ENCODE data around the gene RNASEH2A. TPM values are rescaled to one million over a fixed set of nuclear protein-coding genes. Genes with fewer than 3 reads are reported as not detected.
"Not testable (repeated sequence)": the region's sequence is repeated elsewhere in the genome, so short reads cannot be mapped to it uniquely, and the experiment has no call there.

The RNASEH2A gene
- total and polyA plus RNA-seq, 2 of the 13 experiments (the other 11 are each of a cell fraction or from before 2014, with no cell fraction given), result 25.1 to 35.8 TPM

DNA sequence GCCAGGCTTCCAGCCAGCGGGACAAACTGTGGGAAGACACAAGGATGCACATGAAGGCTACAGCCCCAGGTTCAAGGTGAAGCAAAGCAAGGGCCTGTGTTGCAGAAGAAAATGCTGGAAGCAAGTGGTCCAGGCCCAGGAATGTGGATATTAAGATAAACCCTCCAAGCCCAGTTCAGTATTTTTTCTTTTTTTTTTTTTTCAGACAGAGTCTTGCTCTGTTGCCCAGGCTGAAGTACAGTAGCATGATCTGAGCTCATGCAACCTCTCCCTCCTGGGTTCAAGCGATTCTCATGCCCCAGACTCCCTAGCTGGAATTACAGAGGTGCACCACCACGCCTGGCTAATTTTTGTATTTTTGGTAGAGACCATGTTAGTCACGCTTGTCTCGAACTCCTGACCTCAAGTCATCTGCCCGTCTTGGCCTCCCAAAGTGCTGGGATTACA, 9.2 kb upstream of the RNASEH2A start:
- H2AFZ ChIP-seq (ENCODE audit: low read length), result no peak overlapping the region
- CTCF ChIA-PET (ENCODE audit: low intra/inter-chr PET ratio, low total read pairs), result interaction anchor here (1.2 to 3.7 kb wide), 6 partner anchors 19 to 37 kb away, joined by 5 to 54 read pairs (median 10); partner anchors contain the start of gene HOOK2
- H3K4me2 ChIP-seq (ENCODE audit: low read depth, low read length), result no peak overlapping the region
- intact Hi-C loops (cut with micrococcal nuclease; ENCODE audit: unreplicated experiment) (no loop called here), in situ Hi-C loops (cut with HindIII; ENCODE audit: extremely low pct_ligation_motif_present, low pct_unique_long_range_greater_than_20kb) (no loop called here)
- H3K9me3 ChIP-seq (ENCODE audit: low read length), result no peaks in the 10 kb centered on the region
- FAIRE-seq (no peak), DNase-seq (ENCODE audit: low spot score) (no peak), ATAC-seq (no peak)
- H3K27me3 ChIP-seq (ENCODE audit: control insufficient read depth in 1 of 2, insufficient read depth in 2 of 2, low read length in 2 of 2), result no peaks in the 10 kb centered on the region; a peak in 1 of 5 replicates
- H3K4me1 ChIP-seq (ENCODE audit: insufficient read depth, low read length), result peaks cover 39% of the 10 kb centered on the region
- POLR2A ChIA-PET, result interaction anchor here (0.7 to 1.8 kb wide), 3 partner anchors 9 to 53 kb away, joined by 3 to 9 read pairs (median 3); partner anchors contain the start of gene RNASEH2A
- H3K9ac ChIP-seq (ENCODE audit: insufficient read depth, low read depth, low read length), result no peak overlapping the region
- TF ChIP-seq ZNF232 (CRISPR knock-in tag; IDR thresholded peaks at IDR 0.05; ENCODE audit: borderline replicate concordance) (no peak), ZNF30 (CRISPR knock-in tag; IDR thresholded peaks at IDR 0.05) (0 out of 2 replicates have a peak, but pooled peaks have one; percentile 9), ZNF235 (CRISPR knock-in tag; IDR thresholded peaks at IDR 0.05; ENCODE audit: borderline replicate concordance) (no peak), ARNTL (CRISPR knock-in tag; IDR thresholded peaks at IDR 0.05) (no peak)
- TF ChIP-seq, protein P1, sequence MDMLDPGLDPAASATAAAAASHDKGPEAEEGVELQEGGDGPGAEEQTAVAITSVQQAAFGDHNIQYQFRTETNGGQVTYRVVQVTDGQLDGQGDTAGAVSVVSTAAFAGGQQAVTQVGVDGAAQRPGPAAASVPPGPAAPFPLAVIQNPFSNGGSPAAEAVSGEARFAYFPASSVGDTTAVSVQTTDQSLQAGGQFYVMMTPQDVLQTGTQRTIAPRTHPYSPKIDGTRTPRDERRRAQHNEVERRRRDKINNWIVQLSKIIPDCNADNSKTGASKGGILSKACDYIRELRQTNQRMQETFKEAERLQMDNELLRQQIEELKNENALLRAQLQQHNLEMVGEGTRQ (IDR thresholded peaks at IDR 0.05; ENCODE audit: low read depth, low read length), result no peak
- TF ChIP-seq, protein P1 (CRISPR knock-in tag; IDR thresholded peaks at IDR 0.05; ENCODE audit: borderline replicate concordance), result no peak
- TF ChIP-seq, protein P2, sequence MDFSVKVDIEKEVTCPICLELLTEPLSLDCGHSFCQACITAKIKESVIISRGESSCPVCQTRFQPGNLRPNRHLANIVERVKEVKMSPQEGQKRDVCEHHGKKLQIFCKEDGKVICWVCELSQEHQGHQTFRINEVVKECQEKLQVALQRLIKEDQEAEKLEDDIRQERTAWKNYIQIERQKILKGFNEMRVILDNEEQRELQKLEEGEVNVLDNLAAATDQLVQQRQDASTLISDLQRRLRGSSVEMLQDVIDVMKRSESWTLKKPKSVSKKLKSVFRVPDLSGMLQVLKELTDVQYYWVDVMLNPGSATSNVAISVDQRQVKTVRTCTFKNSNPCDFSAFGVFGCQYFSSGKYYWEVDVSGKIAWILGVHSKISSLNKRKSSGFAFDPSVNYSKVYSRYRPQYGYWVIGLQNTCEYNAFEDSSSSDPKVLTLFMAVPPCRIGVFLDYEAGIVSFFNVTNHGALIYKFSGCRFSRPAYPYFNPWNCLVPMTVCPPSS (IDR thresholded peaks at IDR 0.05), result no peak
- H3K27ac ChIP-seq (ENCODE audit: extremely low read length, insufficient read depth, low read length), result no peak overlapping the region
- peaks cover 5% of the 10 kb centered on the region; the same call in 1 of the 2 replicates for H4K20me1 ChIP-seq (ENCODE audit: insufficient read depth, low read length)
- no TSS peak for BruUV-seq (replicated peaks)
- 96% methylated on average over 6 of the region's 6 CpGs for WGBS (ENCODE audit: low lambda C conversion rate)
- peaks cover 21% of the 10 kb centered on the region for H3K79me2 ChIP-seq (ENCODE audit: insufficient read depth, low read length)
- H3K36me3 ChIP-seq (replicated peaks in 1 of 2; ENCODE audit: control insufficient read depth in 1 of 2, insufficient read depth in 2 of 2, low read length in 2 of 2), result peaks cover 2 to 12% of the 10 kb centered on the region in 2 experiments; a peak in 4 of 5 replicates
- H3K4me3 ChIP-seq (replicated peaks in 1 of 3; ENCODE audit: insufficient read depth in 1 of 3, low read depth in 2 of 3, low read length in 3 of 3), result no peak overlapping the region

DNA sequence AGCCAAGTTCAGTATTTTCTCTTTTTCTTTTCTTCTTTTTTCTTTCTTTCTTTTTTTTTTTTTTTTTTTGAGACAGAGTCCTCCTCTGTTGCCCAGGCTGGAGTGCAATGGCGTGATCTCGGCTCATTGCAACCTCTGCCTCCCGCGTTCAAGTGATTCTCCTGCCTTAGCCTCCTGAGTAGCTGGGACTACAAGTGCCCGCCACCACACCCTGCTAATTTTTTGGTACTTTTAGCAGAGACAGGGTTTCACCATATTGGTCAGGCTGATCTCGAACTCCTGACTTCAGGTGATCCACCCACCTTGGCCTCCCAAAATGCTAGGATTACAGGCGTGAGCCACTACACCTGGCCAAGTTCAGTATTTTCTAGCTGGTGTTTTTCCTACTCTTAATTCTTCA, 8.8 kb upstream of the RNASEH2A start:
- 98% methylated on average over 7 of the region's 7 CpGs for WGBS (ENCODE audit: low lambda C conversion rate)
- CTCF ChIA-PET (ENCODE audit: low intra/inter-chr PET ratio, low total read pairs), result interaction anchor here (2.5 to 3.7 kb wide), 2 partner anchors 19 to 32 kb away, joined by 34 to 54 read pairs; no protein-coding TSS in a partner anchor

More for the DNA sequence above, 8.8 kb upstream of the RNASEH2A start:
- Histone ChIP-seq H3K79me2 (ENCODE audit: insufficient read depth, low read length) (peaks cover 17% of the 10 kb centered on the region), H3K36me3 (replicated peaks in 1 of 2; ENCODE audit: control insufficient read depth in 1 of 2, insufficient read depth in 2 of 2, low read length in 2 of 2) (peaks cover 2 to 12% of the 10 kb centered on the region in 2 experiments; a peak in 4 of 5 replicates), H3K4me1 (ENCODE audit: insufficient read depth, low read length) (peaks cover 44% of the 10 kb centered on the region)
- DNase-seq (ENCODE audit: low spot score); in situ Hi-C loops (cut with HindIII; ENCODE audit: extremely low pct_ligation_motif_present, low pct_unique_long_range_greater_than_20kb); H3K4me3 ChIP-seq (replicated peaks in 1 of 3; ENCODE audit: insufficient read depth in 1 of 3, low read depth in 2 of 3, low read length in 3 of 3); H3K9ac ChIP-seq (ENCODE audit: insufficient read depth, low read depth, low read length); H4K20me1 ChIP-seq (ENCODE audit: insufficient read depth, low read length); ATAC-seq; BruUV-seq (replicated peaks); H3K9me3 ChIP-seq (ENCODE audit: low read length); FAIRE-seq; H3K4me2 ChIP-seq (ENCODE audit: low read depth, low read length); intact Hi-C loops (cut with micrococcal nuclease; ENCODE audit: unreplicated experiment); H3K27me3 ChIP-seq (ENCODE audit: control insufficient read depth in 1 of 2, insufficient read depth in 2 of 2, low read length in 2 of 2); H3K27ac ChIP-seq (ENCODE audit: extremely low read length, insufficient read depth, low read length); H2AFZ ChIP-seq (ENCODE audit: low read length): not testable (repeated sequence)
- POLR2A ChIA-PET, result interaction anchor here (0.7 to 1.8 kb wide), 4 partner anchors 9 to 53 kb away, joined by 3 to 9 read pairs (median 4); partner anchors contain the start of gene RNASEH2A
